GM12873 (cell line): ENCODE data around the gene PBX1.

Experiments used
- TF ChIP-seq, protein P1 (sequence below): IDR thresholded peaks from 2 replicates; pipeline ENCODE4 v1.5.1; 2012; ENCODE audit warnings: low read depth, mild to moderate bottlenecking, moderate library complexity, low read length, control low read depth; ENCODE audit not compliant: insufficient read depth; ENCODE audit errors: missing control alignments

Gene PBX1

DNA sequence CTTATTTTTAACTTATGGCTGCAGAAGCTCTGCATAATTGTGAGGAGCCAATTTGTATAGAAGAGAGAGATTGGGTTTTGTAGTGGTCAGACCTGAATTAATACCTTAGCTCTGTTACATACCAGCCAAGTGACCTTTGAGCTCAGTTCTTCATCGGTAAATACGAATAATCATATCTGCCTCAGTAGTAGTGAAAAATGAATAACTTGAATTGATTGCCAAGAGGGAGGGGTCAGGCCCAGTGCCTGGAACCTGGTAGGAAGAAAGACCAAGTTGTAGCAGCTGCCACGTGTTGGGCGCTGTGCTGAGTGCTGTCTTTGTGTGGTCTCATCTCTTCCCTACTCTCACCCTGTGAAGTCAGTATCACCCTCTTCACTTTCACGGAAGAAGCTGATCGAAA lies 247.5 kb downstream of the PBX1 start:
- TF ChIP-seq, protein P1, sequence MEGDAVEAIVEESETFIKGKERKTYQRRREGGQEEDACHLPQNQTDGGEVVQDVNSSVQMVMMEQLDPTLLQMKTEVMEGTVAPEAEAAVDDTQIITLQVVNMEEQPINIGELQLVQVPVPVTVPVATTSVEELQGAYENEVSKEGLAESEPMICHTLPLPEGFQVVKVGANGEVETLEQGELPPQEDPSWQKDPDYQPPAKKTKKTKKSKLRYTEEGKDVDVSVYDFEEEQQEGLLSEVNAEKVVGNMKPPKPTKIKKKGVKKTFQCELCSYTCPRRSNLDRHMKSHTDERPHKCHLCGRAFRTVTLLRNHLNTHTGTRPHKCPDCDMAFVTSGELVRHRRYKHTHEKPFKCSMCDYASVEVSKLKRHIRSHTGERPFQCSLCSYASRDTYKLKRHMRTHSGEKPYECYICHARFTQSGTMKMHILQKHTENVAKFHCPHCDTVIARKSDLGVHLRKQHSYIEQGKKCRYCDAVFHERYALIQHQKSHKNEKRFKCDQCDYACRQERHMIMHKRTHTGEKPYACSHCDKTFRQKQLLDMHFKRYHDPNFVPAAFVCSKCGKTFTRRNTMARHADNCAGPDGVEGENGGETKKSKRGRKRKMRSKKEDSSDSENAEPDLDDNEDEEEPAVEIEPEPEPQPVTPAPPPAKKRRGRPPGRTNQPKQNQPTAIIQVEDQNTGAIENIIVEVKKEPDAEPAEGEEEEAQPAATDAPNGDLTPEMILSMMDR: no peak

DNA sequence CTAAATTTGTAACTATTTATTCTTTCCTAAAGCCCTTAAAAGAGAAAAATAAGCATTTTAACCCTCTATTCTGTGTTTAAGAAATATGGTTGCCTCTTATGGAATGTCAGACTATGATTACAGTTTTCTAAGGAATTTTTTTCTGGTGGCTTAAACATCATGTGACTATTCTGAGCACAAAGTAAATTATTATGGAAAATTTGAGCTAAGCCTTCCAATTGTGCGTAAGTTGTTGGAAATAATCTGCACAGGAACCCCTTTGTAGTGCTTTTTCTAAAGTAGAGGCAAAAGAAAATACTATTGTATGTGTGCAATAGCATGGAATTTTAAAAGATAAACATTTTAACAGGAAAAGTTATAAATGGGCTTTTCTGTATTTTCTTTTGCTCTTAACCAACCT lies 254.8 kb downstream of the PBX1 start:
- TF ChIP-seq, protein P1: no peak

DNA sequence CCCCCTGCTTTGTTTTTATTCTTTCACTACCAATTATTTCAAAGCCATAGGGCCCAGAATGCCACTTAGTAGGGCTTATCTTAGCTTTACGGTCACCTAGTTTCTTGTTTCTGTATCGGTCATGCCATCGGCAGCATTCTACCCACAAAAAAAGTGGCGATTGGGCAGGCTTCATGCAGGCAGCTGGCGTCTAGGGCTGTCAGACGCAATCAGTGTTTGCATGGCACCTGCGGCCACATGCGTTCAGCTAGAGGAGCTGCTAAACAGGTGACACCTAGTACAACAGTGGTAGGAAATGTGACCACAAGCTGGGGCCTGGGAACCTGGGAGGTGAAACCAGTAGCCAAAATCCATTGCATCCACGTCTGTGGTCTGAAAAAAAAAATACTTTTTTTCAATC lies 262.7 kb downstream of the PBX1 start:
- TF ChIP-seq, protein P1: no peak

DNA sequence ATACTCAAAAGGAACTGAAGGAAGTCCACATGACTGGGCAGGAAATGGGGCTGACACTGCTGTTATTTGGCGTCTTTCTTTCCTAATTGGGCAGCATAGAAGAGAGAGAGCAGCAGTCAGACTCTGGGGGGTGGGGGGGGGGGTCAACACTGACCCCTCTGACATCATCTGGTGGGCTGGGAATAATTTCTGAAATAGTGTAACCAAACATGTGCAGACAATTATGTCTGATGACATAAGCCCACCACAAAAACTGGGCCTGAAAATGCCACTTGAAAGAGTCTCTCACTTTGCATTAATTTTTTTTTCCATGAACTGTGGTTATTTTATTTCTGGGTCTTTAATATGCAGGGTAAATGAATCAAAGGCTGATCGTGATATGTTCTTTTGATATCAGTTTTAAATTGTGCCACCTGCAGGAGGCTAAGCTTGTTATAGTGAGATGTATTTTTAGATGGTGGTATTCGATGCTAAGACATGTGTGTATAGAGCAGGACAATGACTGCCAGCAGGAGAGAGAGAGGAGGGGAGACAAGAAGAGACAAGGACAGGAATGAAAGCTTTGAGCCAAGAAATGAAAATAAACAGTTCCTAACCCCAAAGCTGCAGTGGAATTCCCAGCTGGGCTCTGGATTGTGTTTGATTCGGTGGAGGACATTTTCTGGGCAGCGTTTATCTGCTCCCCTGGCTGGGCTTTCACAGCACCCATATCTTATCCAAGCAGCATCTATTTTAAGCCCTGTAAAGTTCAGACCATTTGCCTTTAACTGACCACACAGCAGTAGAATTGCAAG lies 264.7 kb downstream of the PBX1 start:
- TF ChIP-seq, protein P1: no peak

DNA sequence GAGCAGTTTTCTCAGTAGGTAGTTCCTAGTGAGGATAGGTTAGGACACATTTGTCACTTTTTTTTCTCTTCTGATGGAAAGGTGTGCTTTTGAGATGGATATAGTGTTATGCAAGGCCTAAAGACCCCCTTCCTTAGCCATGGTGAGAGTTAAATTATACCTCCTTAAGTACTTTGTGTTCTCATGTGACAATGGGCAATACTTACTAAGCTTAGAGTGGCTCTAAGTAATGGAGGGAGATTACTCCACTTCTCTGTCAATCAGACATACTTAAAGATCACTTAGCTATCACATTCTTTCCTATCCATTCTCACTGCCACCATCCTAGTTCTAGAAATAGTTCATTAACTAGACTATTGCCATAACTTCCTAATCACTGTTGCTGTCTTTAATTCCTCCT lies 265.6 kb downstream of the PBX1 start:
- TF ChIP-seq, protein P1: no peak

DNA sequence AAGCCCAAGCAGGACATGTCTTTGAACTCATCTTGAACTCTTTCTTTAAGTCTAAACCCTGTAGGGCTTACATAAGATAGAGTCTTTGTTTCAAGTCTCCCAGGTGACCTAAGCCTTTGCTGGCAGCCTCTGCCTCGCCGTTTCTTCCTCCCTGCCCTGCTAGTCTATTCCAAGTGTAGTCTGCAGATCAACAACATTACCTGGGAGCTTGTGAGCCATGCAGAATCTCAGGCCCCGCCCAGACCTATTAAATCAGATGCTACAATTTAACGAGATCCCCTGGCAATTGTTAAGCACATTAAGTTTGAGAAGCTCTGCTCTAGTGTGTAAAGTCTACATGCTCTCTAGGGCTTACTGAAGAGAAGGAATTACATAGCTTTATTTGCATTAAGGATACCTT lies 271.6 kb downstream of the PBX1 start:
- TF ChIP-seq, protein P1: no peak

DNA sequence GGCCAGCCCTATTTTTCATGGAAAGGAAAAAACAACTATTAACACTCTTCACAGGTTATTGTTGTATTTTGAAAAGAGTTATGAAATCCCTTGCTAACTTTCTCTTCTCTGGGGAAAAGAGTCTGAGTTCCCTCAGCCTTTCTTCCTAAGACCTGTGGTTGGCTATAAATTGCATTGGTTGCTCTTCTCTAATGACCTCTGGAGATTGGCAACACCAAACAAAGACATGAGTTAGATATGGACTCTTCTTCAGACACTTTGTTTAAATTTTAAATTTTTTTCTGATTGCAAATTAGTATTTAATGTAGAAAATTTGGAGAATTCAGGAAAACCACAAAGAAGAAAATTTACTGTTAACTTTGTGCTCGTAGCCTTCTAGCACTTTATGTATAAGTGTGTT lies 275.7 kb downstream of the PBX1 start:
- TF ChIP-seq, protein P1: no peak
